Ishikawa (cell line): ENCODE measurements around the gene AVP.

Experiments
- CEBPB ChIP-seq: IDR thresholded peaks from 2 replicates; pipeline ENCODE4 v1.6.1; 2012
- CREB1 ChIP-seq: IDR thresholded peaks from 2 replicates; pipeline ENCODE4 v1.6.1; 2012; ENCODE audit warnings: low read depth
- EGR1 ChIP-seq: IDR thresholded peaks from 2 replicates; pipeline ENCODE4 v1.6.1; 2012
- EP300 ChIP-seq: IDR thresholded peaks from 2 replicates; pipeline ENCODE4 v1.6.1; 2012; ENCODE audit warnings: borderline replicate concordance
- FOXM1 ChIP-seq: IDR thresholded peaks from 2 replicates; pipeline ENCODE4 v1.6.1; 2012; ENCODE audit warnings: low read depth, borderline replicate concordance
- MAX ChIP-seq: IDR thresholded peaks from 2 replicates; pipeline ENCODE4 v1.6.1; 2012
- NFIC ChIP-seq: IDR thresholded peaks from 2 replicates; pipeline ENCODE4 v1.6.1; 2012
- RAD21 ChIP-seq: IDR thresholded peaks from 2 replicates; pipeline ENCODE4 v1.6.1; 2012; ENCODE audit warnings: low read depth
- TAF1 ChIP-seq: IDR thresholded peaks from 2 replicates; pipeline ENCODE4 v1.6.1; 2012; ENCODE audit warnings: low read depth, mild to moderate bottlenecking
- TCF12 ChIP-seq: IDR thresholded peaks from 2 replicates; pipeline ENCODE4 v1.6.1; 2012; ENCODE audit warnings: low read depth
- TEAD4 ChIP-seq: IDR thresholded peaks from 2 replicates; pipeline ENCODE4 v1.6.1; 2012
- YY1 ChIP-seq: IDR thresholded peaks from 2 replicates; pipeline ENCODE4 v1.6.1; 2012; ENCODE audit warnings: low read depth
- ZBTB7A ChIP-seq: IDR thresholded peaks from 2 replicates; pipeline ENCODE4 v1.6.1; 2012; ENCODE audit warnings: low read depth
- TF ChIP-seq, protein P1 (sequence below): IDR thresholded peaks from 2 replicates; pipeline ENCODE4 v1.6.1; 2012
- TF ChIP-seq, protein P2 (sequence below): IDR thresholded peaks from 2 replicates; pipeline ENCODE4 v1.6.1; 2012; ENCODE audit warnings: low read depth, mild to moderate bottlenecking

The AVP gene

DNA sequence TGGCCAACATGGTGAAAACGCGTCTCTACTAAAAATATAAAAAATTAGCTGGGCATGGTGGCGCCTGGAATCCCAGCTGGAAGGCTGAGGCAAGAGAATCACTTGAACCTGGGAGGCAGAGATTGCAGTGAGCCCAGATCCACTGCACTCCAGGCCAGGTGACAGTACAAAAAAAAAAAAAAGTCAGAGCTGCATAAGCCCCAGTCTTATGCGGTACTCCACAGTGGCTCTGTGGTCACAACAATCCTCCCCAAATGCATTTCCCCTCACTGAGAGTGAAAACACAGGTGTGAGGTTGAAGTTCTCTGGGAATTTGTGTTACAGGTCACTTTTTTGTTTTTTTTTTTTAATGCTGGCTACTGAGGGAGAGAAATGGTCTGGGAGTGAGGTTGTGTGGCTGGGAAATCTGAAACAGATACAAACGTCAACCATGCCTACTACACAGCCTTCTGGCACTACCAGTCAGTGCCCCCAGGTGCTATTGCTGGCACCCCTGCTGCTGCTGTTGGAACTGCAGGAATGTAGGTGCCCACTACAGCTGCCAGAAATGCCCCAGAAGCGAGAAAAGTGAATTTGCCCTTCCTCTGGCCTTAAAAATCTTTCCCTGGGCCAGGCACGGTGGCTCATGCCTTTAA, 33.0 kb downstream of the AVP start:
- TF ChIP-seq NFIC = no peak
- no peak for TF ChIP-seq TCF12
- TF ChIP-seq, protein P1, sequence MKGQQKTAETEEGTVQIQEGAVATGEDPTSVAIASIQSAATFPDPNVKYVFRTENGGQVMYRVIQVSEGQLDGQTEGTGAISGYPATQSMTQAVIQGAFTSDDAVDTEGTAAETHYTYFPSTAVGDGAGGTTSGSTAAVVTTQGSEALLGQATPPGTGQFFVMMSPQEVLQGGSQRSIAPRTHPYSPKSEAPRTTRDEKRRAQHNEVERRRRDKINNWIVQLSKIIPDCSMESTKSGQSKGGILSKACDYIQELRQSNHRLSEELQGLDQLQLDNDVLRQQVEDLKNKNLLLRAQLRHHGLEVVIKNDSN = no peak
- TF ChIP-seq, protein P2, sequence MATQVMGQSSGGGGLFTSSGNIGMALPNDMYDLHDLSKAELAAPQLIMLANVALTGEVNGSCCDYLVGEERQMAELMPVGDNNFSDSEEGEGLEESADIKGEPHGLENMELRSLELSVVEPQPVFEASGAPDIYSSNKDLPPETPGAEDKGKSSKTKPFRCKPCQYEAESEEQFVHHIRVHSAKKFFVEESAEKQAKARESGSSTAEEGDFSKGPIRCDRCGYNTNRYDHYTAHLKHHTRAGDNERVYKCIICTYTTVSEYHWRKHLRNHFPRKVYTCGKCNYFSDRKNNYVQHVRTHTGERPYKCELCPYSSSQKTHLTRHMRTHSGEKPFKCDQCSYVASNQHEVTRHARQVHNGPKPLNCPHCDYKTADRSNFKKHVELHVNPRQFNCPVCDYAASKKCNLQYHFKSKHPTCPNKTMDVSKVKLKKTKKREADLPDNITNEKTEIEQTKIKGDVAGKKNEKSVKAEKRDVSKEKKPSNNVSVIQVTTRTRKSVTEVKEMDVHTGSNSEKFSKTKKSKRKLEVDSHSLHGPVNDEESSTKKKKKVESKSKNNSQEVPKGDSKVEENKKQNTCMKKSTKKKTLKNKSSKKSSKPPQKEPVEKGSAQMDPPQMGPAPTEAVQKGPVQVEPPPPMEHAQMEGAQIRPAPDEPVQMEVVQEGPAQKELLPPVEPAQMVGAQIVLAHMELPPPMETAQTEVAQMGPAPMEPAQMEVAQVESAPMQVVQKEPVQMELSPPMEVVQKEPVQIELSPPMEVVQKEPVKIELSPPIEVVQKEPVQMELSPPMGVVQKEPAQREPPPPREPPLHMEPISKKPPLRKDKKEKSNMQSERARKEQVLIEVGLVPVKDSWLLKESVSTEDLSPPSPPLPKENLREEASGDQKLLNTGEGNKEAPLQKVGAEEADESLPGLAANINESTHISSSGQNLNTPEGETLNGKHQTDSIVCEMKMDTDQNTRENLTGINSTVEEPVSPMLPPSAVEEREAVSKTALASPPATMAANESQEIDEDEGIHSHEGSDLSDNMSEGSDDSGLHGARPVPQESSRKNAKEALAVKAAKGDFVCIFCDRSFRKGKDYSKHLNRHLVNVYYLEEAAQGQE = no peak
- TF ChIP-seq EP300 = no peak

DNA sequence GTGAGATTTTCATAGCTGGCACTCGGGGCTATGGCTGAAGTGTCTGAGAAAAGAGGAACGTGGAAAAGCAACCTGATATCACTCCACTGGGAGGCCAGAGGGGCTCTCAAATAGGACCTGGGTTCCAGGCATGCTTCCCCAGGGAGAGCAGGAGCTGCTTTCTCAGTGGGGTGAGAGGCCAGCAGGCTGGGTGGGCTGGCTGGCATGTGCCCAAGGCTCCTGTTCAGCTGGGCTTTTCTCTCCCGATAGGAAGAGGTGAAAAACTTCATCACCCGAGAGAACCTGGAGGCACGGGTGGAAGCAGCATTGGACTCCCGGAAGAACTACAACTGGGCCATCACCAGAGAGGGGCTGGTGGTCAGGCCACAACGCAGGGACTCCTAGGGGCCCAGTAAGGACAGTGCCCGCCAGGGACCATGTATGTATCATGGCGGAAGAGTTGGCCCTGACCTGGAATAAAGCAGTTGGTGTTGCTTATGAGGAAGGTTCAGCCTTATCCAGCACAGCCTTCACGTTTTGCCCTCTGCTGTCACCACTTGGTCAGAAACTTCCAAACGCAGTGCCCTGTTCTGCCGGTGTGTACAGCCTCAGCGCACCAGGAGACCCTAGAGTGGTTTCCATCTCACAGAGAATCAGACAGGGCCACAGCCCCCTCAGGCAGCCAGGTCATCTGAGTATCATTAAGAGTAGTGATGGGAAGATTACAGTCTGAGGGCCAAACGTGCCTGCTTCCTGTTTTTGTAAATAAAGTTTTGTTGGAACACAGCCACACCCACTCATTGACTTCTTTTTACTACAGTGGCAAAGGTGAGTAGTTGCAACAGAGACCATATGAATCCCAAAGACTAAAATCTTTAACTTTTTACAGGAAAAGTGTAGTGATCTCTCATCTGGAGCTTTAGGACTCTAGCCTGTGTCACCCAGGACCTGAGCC, 36.8 kb downstream of the AVP start:
- TF ChIP-seq CREB1 = no peak

DNA sequence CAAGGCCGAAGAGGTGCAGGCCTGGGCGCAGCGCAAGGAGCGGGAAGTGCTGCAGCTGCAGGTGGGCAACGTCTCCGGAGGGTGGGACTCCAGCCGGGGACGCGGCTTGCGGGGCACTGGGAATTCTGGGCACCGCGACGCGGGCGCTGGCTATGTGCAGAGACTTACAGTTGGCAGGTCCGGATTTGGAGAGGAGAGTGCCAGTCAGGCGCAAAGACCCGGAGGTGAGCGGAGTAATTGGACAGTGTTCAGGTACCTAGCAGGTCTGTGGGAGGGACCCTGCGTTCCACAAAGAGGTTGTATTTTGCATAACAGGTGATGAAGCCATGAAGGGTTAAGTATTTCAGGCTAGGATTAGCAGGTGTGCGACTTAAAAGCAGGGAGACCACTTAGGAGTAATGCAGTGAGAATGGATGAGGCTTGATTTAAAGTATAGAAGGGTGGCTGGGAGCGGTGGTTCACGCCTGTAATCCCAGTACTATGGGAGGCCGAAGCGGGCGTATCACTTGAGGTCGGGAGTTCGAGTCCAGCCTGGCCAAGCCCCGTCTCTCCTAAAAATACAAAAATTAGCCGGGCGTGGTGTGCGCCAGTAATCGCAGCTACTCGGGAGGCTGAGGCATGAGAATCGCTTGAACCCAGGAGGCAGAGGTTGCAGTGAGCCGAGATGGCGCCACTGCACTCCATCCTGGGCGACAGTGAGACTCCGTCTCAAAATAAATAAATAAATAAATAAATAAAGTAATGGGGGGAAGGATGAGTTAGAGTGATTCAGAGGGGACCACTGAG, 37.7 kb downstream of the AVP start:
- TF ChIP-seq EGR1 (no peak), NFIC (no peak), RAD21 (no peak), CREB1 (no peak), TEAD4 (no peak), MAX (no peak), FOXM1 (no peak), YY1 (no peak), TCF12 (no peak), TAF1 (no peak), ZBTB7A (no peak)
- TF ChIP-seq, protein P1 = no peak
- TF ChIP-seq, protein P2 = no peak

GRCh38 chr20:3045816-3046676, 38.5 kb downstream of the AVP start, which contains the start of gene MRPS26:
Gene MRPS26, plus strand, starts transcription at chr20:3046052. Its CDS starts 17 bp downstream, at chr20:3046069.
- TF ChIP-seq FOXM1 (no peak), TAF1 (peak; percentile 46; the same call in 1 of the 2 replicates), TEAD4 (0 out of 2 replicates have a peak, but pooled peaks have one; percentile 4), NFIC (no peak), CREB1 (0 out of 2 replicates have a peak, but pooled peaks have one; percentile 3), TCF12 (no peak; the same call in 1 of the 2 replicates), EGR1 (peak; percentile 76), MAX (peak; percentile 74), YY1 (peak; percentile 77), ZBTB7A (no peak; the same call in none of the 2 replicates), RAD21 (no peak), EP300 (0 out of 2 replicates have a peak, but pooled peaks have one; percentile 8), CEBPB (no peak)
- TF ChIP-seq, protein P1 = no peak
- TF ChIP-seq, protein P2 = no peak
